K562 (cell line): Measurements from ENCODE around the gene CFAP92. TPM values are rescaled to one million over a fixed set of nuclear protein-coding genes. Genes with fewer than 3 reads are reported as not detected.
A peak's percentile ranks its signal among the peaks of the same experiment; 100 is the strongest.

Experiments used
- CHAMP1 ChIP-seq: fragments of 450-650 bp; IDR thresholded peaks from 2 replicates; pipeline ENCODE4 v1.6.1; 2016; ENCODE audit warnings: mild to moderate bottlenecking
- CREBBP ChIP-seq: IDR thresholded peaks from one replicate; pipeline ENCODE4 v1.6.1; 2012; ENCODE audit warnings: low read depth, mild to moderate bottlenecking, control low read depth, inconsistent platforms, low read length
- CXXC5 ChIP-seq: fragments of 250-450 bp; sonication (Bioruptor Pico); IDR thresholded peaks from 2 replicates; pipeline ENCODE4 v1.8.0; 2022; ENCODE audit warnings: inconsistent platforms, mild to moderate bottlenecking, moderate library complexity
- EGR1 ChIP-seq: fragments of 450-650 bp; conservative IDR thresholded peaks from 2 replicates; pipeline ENCODE4 v1.6.1; 2017; ENCODE audit warnings: mild to moderate bottlenecking
- ELF4 ChIP-seq: fragments of 450-650 bp; formaldehyde crosslinking; IDR thresholded peaks from 2 replicates; pipeline ENCODE4 v1.4.0; 2022; ENCODE audit warnings: missing genetic modification characterization
- JUND ChIP-seq, 2 experiments: IDR thresholded peaks; 2 replicates in 1 of 2; 3 replicates in 1 of 2; pipeline ENCODE4 v1.6.1; 2011; ENCODE audit warnings: borderline replicate concordance in 2 of 2, low read depth in 2 of 2, low read length in 2 of 2, improper control_type of control experiment in 1 of 2, missing biosample characterization in 1 of 2, missing genetic modification characterization in 1 of 2, missing genetic modification reagents in 1 of 2
- MYNN ChIP-seq, 2 experiments: sonication (generic); formaldehyde crosslinking in 1 of 2; IDR thresholded peaks; 2 replicates each; pipeline versions ENCODE4 v1.5.0 to v1.6.1; 2016 to 2020; ENCODE audit warnings: antibody characterized with exemption in 1 of 2, missing genetic modification reagents in 1 of 2
- NBN ChIP-seq: fragments of 450-650 bp; IDR thresholded peaks from 2 replicates; pipeline ENCODE4 v1.6.1; 2016; ENCODE audit warnings: low read depth, mild to moderate bottlenecking
- NCOA4 ChIP-seq: fragments of 450-650 bp; IDR thresholded peaks from 2 replicates; pipeline ENCODE4 v1.6.1; 2018; ENCODE audit warnings: mild to moderate bottlenecking; ENCODE audit not compliant: partially characterized antibody
- NR2C1 ChIP-seq, 2 experiments: fragments of 450-650 bp; IDR thresholded peaks; 2 replicates each; pipeline ENCODE4 v1.6.1; 2017; ENCODE audit warnings: mild to moderate bottlenecking in 2 of 2, antibody characterized with exemption in 1 of 2, inconsistent platforms in 1 of 2, missing compliant biosample characterization in 1 of 2, missing genetic modification characterization in 1 of 2
- NR4A1 ChIP-seq, 2 experiments: fragments of 250-450 bp in 1 of 2; fragments of 450-650 bp in 1 of 2; sonication (Bioruptor Pico) in 1 of 2; IDR thresholded peaks; 2 replicates each; pipeline versions ENCODE4 v1.4.0 to v1.6.1; 2016 to 2020; ENCODE audit warnings: mild to moderate bottlenecking in 2 of 2, missing compliant biosample characterization in 1 of 2, missing genetic modification characterization in 1 of 2, moderate library complexity in 1 of 2
- POLR2G ChIP-seq: fragments of 200-400 bp; formaldehyde crosslinking; IDR thresholded peaks from 2 replicates; pipeline ENCODE4 v1.6.1; 2017; ENCODE audit warnings: low read depth, mild to moderate bottlenecking, antibody characterized with exemption, low read length, moderate library complexity
- PTTG1 ChIP-seq: fragments of 450-650 bp; IDR thresholded peaks from 2 replicates; pipeline ENCODE4 v1.6.1; 2016; ENCODE audit warnings: low read depth, mild to moderate bottlenecking, missing genetic modification characterization, missing compliant biosample characterization
- PYGO2 ChIP-seq: fragments of 450-650 bp; IDR thresholded peaks from 2 replicates; pipeline ENCODE4 v1.6.1; 2016; ENCODE audit warnings: mild to moderate bottlenecking, missing genetic modification characterization, moderate library complexity, missing compliant biosample characterization
- SAP30 ChIP-seq: fragments of 200-600 bp; sonication (generic); IDR thresholded peaks from 2 replicates; pipeline ENCODE4 v1.6.1; 2012; ENCODE audit warnings: borderline replicate concordance, low read depth, mild to moderate bottlenecking, moderate library complexity, low read length, control low read depth, inconsistent platforms; ENCODE audit not compliant: insufficient read depth, poor library complexity, severe bottlenecking
- SIN3A ChIP-seq, 2 experiments: fragments of 150-350 bp in 1 of 2; IDR thresholded peaks; 2 replicates each; pipeline ENCODE4 v1.6.1; 2011 to 2016; ENCODE audit warnings: borderline replicate concordance in 2 of 2, low read depth in 2 of 2, low read length in 2 of 2, mild to moderate bottlenecking in 2 of 2, moderate library complexity in 2 of 2; ENCODE audit not compliant: control insufficient read depth in 1 of 2
- SMAD1 ChIP-seq: fragments of 150-350 bp; IDR thresholded peaks from 2 replicates; pipeline ENCODE4 v1.6.1; 2014; ENCODE audit warnings: low read length, low read depth; ENCODE audit not compliant: partially characterized antibody
- SOX6 ChIP-seq: fragments of 450-650 bp; IDR thresholded peaks from 2 replicates; pipeline ENCODE4 v1.6.1; 2014; ENCODE audit warnings: mild to moderate bottlenecking
- TARDBP ChIP-seq: fragments of 450-650 bp; IDR thresholded peaks from 2 replicates; pipeline ENCODE4 v1.6.1; 2016
- ZBTB12 ChIP-seq: fragments of 250-450 bp; sonication (Bioruptor Pico); IDR thresholded peaks from 2 replicates; pipeline ENCODE4 v1.4.0; 2020
- ZBTB2 ChIP-seq: fragments of 450-650 bp; IDR thresholded peaks from 2 replicates; pipeline ENCODE4 v1.6.1; 2016; ENCODE audit warnings: antibody characterized with exemption
- ZNF184 ChIP-seq: sonication (generic); formaldehyde crosslinking; IDR thresholded peaks from 2 replicates; pipeline ENCODE4 v1.5.0; 2020; ENCODE audit warnings: missing genetic modification reagents
- ZNF445 ChIP-seq: fragments of 250-450 bp; sonication (Bioruptor Pico); IDR thresholded peaks from 2 replicates; pipeline ENCODE4 v1.4.0; 2020; ENCODE audit warnings: low read depth, mild to moderate bottlenecking, moderate library complexity
- ZNF707 ChIP-seq: fragments of 250-450 bp; sonication (Bioruptor Pico); conservative IDR thresholded peaks from 2 replicates; pipeline ENCODE4 v1.8.0; 2022; ENCODE audit warnings: inconsistent platforms, mild to moderate bottlenecking, moderate library complexity
- polyA plus RNA-seq, 8 experiments: library from polyadenylated mRNA; depleted of rRNA in 4 of 8; stranded (reverse) in 5 of 8; unstranded in 3 of 8; fragments of >200 nt; fragmentation: Nextera tagmentation in 2 of 8; fragmentation: Illumina TruSeq in 1 of 8; extraction: Ambion mirVana in 2 of 8; extraction: Trizol in 1 of 8; gene quantifications; 2 replicates each; pipeline versions ENCODE4 v1.2.1 to v1.2.3, GENCODE V29; 2011 to 2014; ENCODE audit warnings: inconsistent platforms in 1 of 8, missing spikeins in 1 of 8
- total RNA-seq, 7 experiments: library from RNA; depleted of rRNA in 6 of 7; stranded (reverse); fragments of >200 nt in 6 of 7; fragmentation: Illumina TruSeq in 2 of 7; extraction: Trizol in 2 of 7; gene quantifications; 2 replicates each; pipeline versions ENCODE4 v1.2.1 to v1.2.3, GENCODE V29; 2011 to 2021; ENCODE audit warnings: low replicate concordance in 1 of 7

Gene CFAP92
- total and polyA plus RNA-seq, 9 of the 15 experiments (the other 6 are each of a cell fraction or from before 2014, with no cell fraction given): 0.06 to 0.62 (median 0.36) TPM

- no peak for TF ChIP-seq ZBTB12
- TF ChIP-seq ZNF707: 0 out of 2 replicates have a peak, but pooled peaks have one; percentile 20
- no peak for TF ChIP-seq ZBTB2
- no peak for TF ChIP-seq NBN
- no peak for TF ChIP-seq EGR1
- peak; percentile 84 for TF ChIP-seq PTTG1 (tag)
- TF ChIP-seq JUND (IDR thresholded peaks at IDR 0.05; ENCODE audit: borderline replicate concordance, low read depth, low read length): no peak
- no peak for TF ChIP-seq JUND (tag; IDR thresholded peaks at IDR 0.05; ENCODE audit: borderline replicate concordance, low read depth, low read length)
- TF ChIP-seq TARDBP: no peak
- no peak for TF ChIP-seq SAP30
- TF ChIP-seq NR4A1 (CRISPR knock-in tag; IDR thresholded peaks at IDR 0.05): no peak
- peak; percentile 93 for TF ChIP-seq NR4A1 (tag; IDR thresholded peaks at IDR 0.05)
- TF ChIP-seq NCOA4: no peak
- TF ChIP-seq NR2C1 (IDR thresholded peaks at IDR 0.05): no peak
- peak; percentile 79 for TF ChIP-seq NR2C1 (tag; IDR thresholded peaks at IDR 0.05)
- TF ChIP-seq SMAD1: no peak
- no peak for TF ChIP-seq ZNF445
- no peak for TF ChIP-seq ZNF184 (CRISPR knock-in tag)
- no peak for TF ChIP-seq SOX6
- TF ChIP-seq PYGO2: peak; percentile 82
- no peak for TF ChIP-seq POLR2G
- TF ChIP-seq MYNN (IDR thresholded peaks at IDR 0.05): no peak
- TF ChIP-seq MYNN (CRISPR knock-in tag; IDR thresholded peaks at IDR 0.05): no peak
- no peak for TF ChIP-seq CHAMP1
- TF ChIP-seq ELF4 (CRISPR knock-in tag): no peak
- TF ChIP-seq CREBBP: no peak
- TF ChIP-seq CXXC5 (CRISPR knock-in tag): peak; percentile 30; the same call in 1 of the 2 replicates
- no peak for TF ChIP-seq SIN3A (IDR thresholded peaks at IDR 0.05; ENCODE audit: borderline replicate concordance in 2 of 2, control insufficient read depth in 1 of 2, low read depth in 2 of 2, low read length in 2 of 2)
Measured at GRCh38 chr3:128878011-128878457, 115.8 kb downstream of the CFAP92 start (continued).
